Endothelial cell of umbilical vein (primary cell): ENCODE data around the gene EXD3. TPM values are rescaled to one million over a fixed set of nuclear protein-coding genes. Genes with fewer than 3 reads are reported as not detected.

Source experiments
- BruUV-seq: library from RNA; stranded (reverse); fragments of 400-500 nt; replicated peaks from 2 replicates; lab custom pipeline; 2021; lab: Mats Ljungman, UMichigan
- CTCF ChIA-PET: fragments of 300-600, 350-600 bp; sonication (Branson Sonifier 250); formaldehyde crosslinking; loops from one replicate; lab custom pipeline; 2021; ENCODE audit warnings: antibody characterized with exemption, inconsistent platforms; lab: Charles Lee
- POLR2A ChIA-PET: fragments of 300-600, 350-600 bp; sonication (Branson Sonifier 250); formaldehyde crosslinking; loops from one replicate; lab custom pipeline; 2021; ENCODE audit warnings: antibody characterized with exemption, inconsistent platforms; lab: Charles Lee
- DNase-seq: peaks from one replicate; pipeline ENCODE4 v3.0.0-alpha.2; 2011; ENCODE audit warnings: low read depth, low spot score
- FAIRE-seq: peaks from 2 replicates; lab custom pipeline; 2011; peaks lifted over from hg19 to GRCh38; lab: Jason Lieb, UNC
- H2AFZ ChIP-seq: 2 replicates; pipeline ENCODE4 v1.6.0; 2012; ENCODE audit warnings: low read depth, low read length, control low read depth, inconsistent platforms
- H3K27ac ChIP-seq: 2 replicates; pipeline ENCODE4 v1.5.1; 2011; ENCODE audit warnings: low read depth, mild to moderate bottlenecking, control low read depth, low read length, moderate library complexity; ENCODE audit not compliant: insufficient read depth
- H3K27me3 ChIP-seq, 2 experiments: 2 replicates each; pipeline versions ENCODE4 v1.6.0 to v1.6.1; 2011; ENCODE audit warnings: low read length in 2 of 2, mixed read lengths in 1 of 2; ENCODE audit not compliant: control insufficient read depth in 2 of 2, insufficient read depth in 2 of 2
- H3K36me3 ChIP-seq, 2 experiments: 2 replicates in 1 of 2; 3 replicates in 1 of 2; pipeline ENCODE4 v1.5.1; 2011; ENCODE audit warnings: low read length in 2 of 2, mild to moderate bottlenecking in 1 of 2, moderate library complexity in 1 of 2; ENCODE audit not compliant: control insufficient read depth in 2 of 2, insufficient read depth in 2 of 2; ENCODE audit errors: extremely low read depth in 1 of 2
- H3K4me1 ChIP-seq: 3 replicates; pipeline ENCODE4 v1.5.1; 2011; ENCODE audit warnings: mild to moderate bottlenecking, low read length; ENCODE audit not compliant: control insufficient read depth, insufficient read depth; ENCODE audit errors: extremely low read depth
- H3K4me2 ChIP-seq: 2 replicates; pipeline ENCODE4 v1.6.1; 2011; ENCODE audit warnings: low read length, control low read depth, mixed read lengths; ENCODE audit not compliant: insufficient read depth
- H3K4me3 ChIP-seq, 3 experiments: fragments of 200-600 bp in 1 of 3; sonication (generic), shearing (Covaris generic) in 1 of 3; replicated peaks in 1 of 3; 2 replicates each; pipeline ENCODE4 v1.5.1; 2011 to 2016; ENCODE audit warnings: control low read depth in 3 of 3, low read length in 3 of 3, mild to moderate bottlenecking in 2 of 3, inconsistent platforms in 1 of 3, low read depth in 1 of 3, moderate library complexity in 1 of 3; ENCODE audit not compliant: insufficient read depth in 1 of 3
- H3K79me2 ChIP-seq: 2 replicates; pipeline ENCODE4 v1.6.0; 2012; ENCODE audit warnings: low read length, inconsistent platforms; ENCODE audit not compliant: control insufficient read depth, insufficient read depth
- H3K9ac ChIP-seq: replicated peaks from 2 replicates; pipeline ENCODE3; 2011; ENCODE audit warnings: low read length, control low read depth; ENCODE audit not compliant: insufficient read depth; ENCODE audit errors: extremely low read depth
- H3K9me1 ChIP-seq: replicated peaks from 3 replicates; pipeline ENCODE4 v1.6.0; 2011; ENCODE audit warnings: mild to moderate bottlenecking, low read length; ENCODE audit not compliant: control insufficient read depth, insufficient read depth; ENCODE audit errors: extremely low read depth
- H3K9me3 ChIP-seq: replicated peaks from 2 replicates; pipeline ENCODE4 v1.5.1; 2012; ENCODE audit warnings: low read length, inconsistent platforms; ENCODE audit not compliant: control insufficient read depth, insufficient read depth
- H4K20me1 ChIP-seq: replicated peaks from 2 replicates; pipeline ENCODE3; 2011; ENCODE audit warnings: mild to moderate bottlenecking, low read length; ENCODE audit not compliant: control insufficient read depth, insufficient read depth; ENCODE audit errors: extremely low read depth
- FOS ChIP-seq: IDR thresholded peaks from 2 replicates; pipeline ENCODE4 v1.6.1; 2011; ENCODE audit warnings: mild to moderate bottlenecking, low read length, moderate library complexity, borderline replicate concordance; ENCODE audit not compliant: insufficient read depth
- GATA2 ChIP-seq: IDR thresholded peaks from 2 replicates; pipeline ENCODE4 v1.7.0; 2011; ENCODE audit warnings: low read depth, mild to moderate bottlenecking, moderate library complexity, mixed read lengths, low read length; ENCODE audit not compliant: insufficient read length, insufficient read depth
- JUN ChIP-seq: IDR thresholded peaks from 2 replicates; pipeline ENCODE4 v1.6.1; 2011; ENCODE audit warnings: borderline replicate concordance, low read depth; ENCODE audit not compliant: insufficient read length, insufficient read depth
- MAX ChIP-seq: IDR thresholded peaks from 2 replicates; pipeline ENCODE4 v1.6.1; 2011; ENCODE audit not compliant: insufficient read depth, insufficient read length
- MYC ChIP-seq: IDR thresholded peaks from one replicate; pipeline ENCODE4 v1.6.1; 2011; ENCODE audit warnings: mild to moderate bottlenecking, low read depth, low read length
- POLR2AphosphoS5 ChIP-seq: IDR thresholded peaks from 2 replicates; pipeline ENCODE4 v1.6.1; 2012; ENCODE audit warnings: low read depth, mild to moderate bottlenecking, control low read depth, low read length, moderate library complexity; ENCODE audit not compliant: insufficient read depth
- dilution Hi-C: fragments of 300-500 bp; cut with MboI; formaldehyde crosslinking; loops from one replicate; pipeline ENCODE4 v1.15.0; 2019; ENCODE audit warnings: low sequenced_read_pairs; ENCODE audit not compliant: extremely low pct_ligation_motif_present
- intact Hi-C: fragments of 100-400 bp; cut with micrococcal nuclease; formaldehyde crosslinking; loops from one replicate; pipeline ENCODE4 v1.10.0; 2022
- polyA plus RNA-seq, 4 experiments: library from polyadenylated mRNA; depleted of rRNA in 3 of 4; stranded (reverse) in 3 of 4; unstranded in 1 of 4; fragments of >200 nt; gene quantifications; 2 replicates each; pipeline versions ENCODE4 v1.2.1 to v1.2.3, GENCODE V29; 2011 to 2012; ENCODE audit warnings: missing spikeins in 1 of 4
- total RNA-seq: library from RNA; stranded (reverse); gene quantifications from 2 replicates; pipeline ENCODE4 v1.2.3, GENCODE V29; 2021

Gene EXD3
- total and polyA plus RNA-seq, 2 donors (not counting 3 experiments of a cell fraction or from before 2014, with no cell fraction given), result 17.7 to 30.3 TPM

GRCh38 chr9:137353223-137354152 is 69.5 kb downstream of the EXD3 start:
- CTCF ChIA-PET, result interaction anchor here (0.8 to 1.6 kb wide), 4 partner anchors 15 to 52 kb away, joined by 3 to 7 read pairs (median 4); partner anchors contain the start of gene NRARP
- peak; percentile 82 for TF ChIP-seq MAX
- TF ChIP-seq JUN, result no peak
- peak; percentile 67 for TF ChIP-seq FOS
- TF ChIP-seq MYC, result peak; percentile 69
- TF ChIP-seq GATA2, result peak; percentile 34
- peak; percentile 99 for TF ChIP-seq POLR2AphosphoS5
- no peaks in the 10 kb centered on the region for H3K9me1 ChIP-seq
- no peak overlapping the region for H3K4me2 ChIP-seq
- H3K27ac ChIP-seq, result peak overlapping the region; percentile 84
- peak overlapping the region; percentile 30 for H2AFZ ChIP-seq
- intact Hi-C loops (loop anchor here (1.0 to 5.0 kb wide), 5 partner anchors 14 to 55 kb away; no protein-coding TSS in a partner anchor), dilution Hi-C loops (no loop called here)
- peak overlapping the region; percentile 42 for H3K9ac ChIP-seq
- peak; percentile 85 for FAIRE-seq
- H4K20me1 ChIP-seq, result no peaks in the 10 kb centered on the region
- peaks cover 16% of the 10 kb centered on the region for H3K4me1 ChIP-seq
- H3K4me3 ChIP-seq, result no peak overlapping the region
- peaks cover 5% of the 10 kb centered on the region for H3K9me3 ChIP-seq
- peaks cover 0 to 2% of the 10 kb centered on the region in 2 experiments for H3K36me3 ChIP-seq
- no TSS peak for BruUV-seq
- POLR2A ChIA-PET, result interaction anchor here (1.2 to 1.4 kb wide), 2 partner anchors 7 to 15 kb away, joined by 3 read pairs; no protein-coding TSS in a partner anchor
- no peaks in the 10 kb centered on the region for H3K27me3 ChIP-seq
- no peaks in the 10 kb centered on the region for H3K79me2 ChIP-seq
- peak; percentile 62 for DNase-seq
